GM21423 (cell line): ENCODE measurements around the gene SORCS3.

Experiments
- ATAC-seq: cut with Tn5 transposase; IDR thresholded peaks from one replicate; pipeline ENCODE4 v1.9.1; 2021; ENCODE audit warnings: mild to moderate bottlenecking, moderate library complexity; ENCODE audit not compliant: unreplicated experiment

SORCS3 gene

GRCh38 chr10:105070952-105071351, 429.9 kb downstream of the SORCS3 start:
- ATAC-seq, result no peak

- no peak for ATAC-seq
These were observed 430.9 kb downstream of the SORCS3 start for GRCh38 chr10:105071980-105072379.

DNA sequence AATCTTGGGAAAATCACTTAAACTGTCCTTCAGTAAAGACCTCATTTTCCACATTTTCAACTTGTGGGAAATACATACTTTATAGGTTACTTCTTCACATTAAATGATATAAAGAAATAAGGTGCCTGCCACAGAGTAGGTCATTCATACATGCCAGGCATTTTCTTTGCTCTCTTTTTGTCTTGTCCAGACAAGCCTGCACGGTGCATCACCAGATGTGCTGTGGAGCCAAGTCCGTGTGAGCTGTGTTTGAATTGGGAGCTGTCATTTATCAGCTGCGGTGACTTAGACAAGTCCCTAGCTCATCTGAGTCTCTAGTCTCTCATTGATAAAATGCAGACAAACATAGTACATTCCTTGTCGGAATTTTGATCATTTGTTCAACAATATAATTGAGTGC, 432.9 kb downstream of the SORCS3 start:
- no peak for ATAC-seq

DNA sequence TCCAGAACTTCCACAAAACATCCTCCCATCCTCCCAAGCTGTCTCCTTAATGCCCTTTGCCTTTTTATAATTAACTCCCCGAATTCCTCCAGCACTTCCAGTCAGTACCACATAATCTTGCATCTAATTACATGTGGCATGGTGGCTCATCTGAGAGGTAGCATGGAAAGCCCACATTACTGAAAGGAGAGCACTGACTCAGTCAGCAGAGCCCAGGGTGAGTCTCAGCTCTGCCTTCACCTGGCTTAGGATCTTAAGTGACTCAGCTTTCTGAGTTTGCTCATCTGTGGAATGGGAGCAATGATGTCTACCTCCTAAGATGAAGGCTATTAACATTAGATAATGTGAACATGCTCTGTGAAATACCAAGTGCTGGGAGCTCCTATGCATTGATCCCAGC, 433.9 kb downstream of the SORCS3 start:
- no peak for ATAC-seq

GRCh38 chr10:105085980-105086379, 444.9 kb downstream of the SORCS3 start:
- ATAC-seq, result no peak

GRCh38 chr10:105094048-105094447, 453.0 kb downstream of the SORCS3 start:
- no peak for ATAC-seq

GRCh38 chr10:105096316-105096715, 455.2 kb downstream of the SORCS3 start:
- no peak for ATAC-seq

DNA sequence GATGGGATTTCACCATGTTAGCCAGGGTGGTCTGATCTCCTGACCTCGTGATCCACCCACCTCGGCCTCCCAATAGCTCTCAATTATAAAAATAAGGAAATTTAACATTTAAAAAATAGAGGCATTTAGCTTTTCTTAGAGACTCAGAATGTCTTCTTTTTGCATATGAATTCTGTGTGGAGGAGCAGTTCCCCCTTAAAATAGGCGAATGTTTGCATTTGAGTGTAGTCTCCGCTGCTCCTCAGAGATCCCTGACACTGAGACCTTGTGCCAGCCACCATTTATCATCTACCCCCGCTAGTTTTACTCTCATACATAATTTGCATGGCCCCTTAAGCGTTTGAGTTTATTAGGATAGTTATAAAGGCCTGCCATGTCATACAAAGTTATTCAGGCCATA, 461.9 kb downstream of the SORCS3 start:
- no peak for ATAC-seq

DNA sequence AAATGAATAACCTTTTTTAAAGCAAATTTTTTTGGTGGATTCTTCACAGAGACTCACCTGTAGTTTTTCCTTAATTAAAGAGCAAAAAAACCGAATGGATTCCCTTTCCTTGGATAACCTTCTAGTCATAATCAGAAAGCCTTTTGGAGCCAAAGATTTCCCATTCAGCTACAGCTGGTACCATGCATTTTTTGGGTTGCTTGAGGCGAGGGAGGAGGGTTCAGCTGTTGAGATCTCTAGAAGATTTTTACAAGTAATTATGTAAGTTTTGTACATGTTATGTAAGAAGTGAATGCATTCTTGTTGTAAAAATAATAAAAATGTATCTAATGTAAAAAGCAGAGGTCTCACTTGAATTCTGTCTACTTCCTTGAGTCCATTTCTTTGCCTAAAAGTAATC, 463.2 kb downstream of the SORCS3 start:
- no peak for ATAC-seq

DNA sequence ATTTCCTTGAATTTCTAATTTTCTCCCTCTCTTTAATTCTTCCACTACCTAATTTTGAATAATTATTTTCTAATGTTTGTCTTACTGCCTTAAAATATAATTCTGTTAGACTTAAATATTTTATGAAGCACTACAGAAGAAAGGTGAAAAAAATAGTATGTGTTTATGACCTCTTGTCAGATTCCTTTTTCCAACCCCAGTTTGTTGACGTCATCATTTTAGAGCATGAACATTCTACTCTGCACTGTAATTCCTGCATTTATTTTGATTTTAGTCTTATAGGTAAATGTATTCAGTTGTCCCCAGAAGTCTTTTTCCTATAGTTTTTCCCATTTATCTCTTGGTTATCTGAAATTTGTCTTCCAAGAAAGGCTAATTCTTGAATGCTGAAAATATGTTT, 468.1 kb downstream of the SORCS3 start:
- ATAC-seq, result no peak

DNA sequence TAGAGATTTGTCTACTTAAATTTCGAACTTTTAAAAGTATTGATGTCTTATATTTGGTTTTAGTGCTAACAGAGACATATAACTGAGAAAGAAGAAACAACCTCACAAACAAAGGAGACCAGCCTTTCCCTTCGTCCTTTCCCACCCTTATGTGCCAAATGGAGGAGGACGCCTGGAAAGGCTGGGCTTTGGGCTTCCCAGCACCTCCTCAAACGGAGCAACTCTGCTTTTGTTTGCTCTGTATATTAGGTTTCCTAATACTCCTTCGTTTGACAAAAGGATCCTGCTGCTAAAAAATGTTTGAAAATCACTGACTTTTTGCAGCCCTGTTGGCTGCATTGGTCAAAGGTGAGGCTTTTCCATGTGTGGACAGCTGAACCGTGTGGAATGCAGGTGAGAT, 471.8 kb downstream of the SORCS3 start:
- ATAC-seq, result no peak

DNA sequence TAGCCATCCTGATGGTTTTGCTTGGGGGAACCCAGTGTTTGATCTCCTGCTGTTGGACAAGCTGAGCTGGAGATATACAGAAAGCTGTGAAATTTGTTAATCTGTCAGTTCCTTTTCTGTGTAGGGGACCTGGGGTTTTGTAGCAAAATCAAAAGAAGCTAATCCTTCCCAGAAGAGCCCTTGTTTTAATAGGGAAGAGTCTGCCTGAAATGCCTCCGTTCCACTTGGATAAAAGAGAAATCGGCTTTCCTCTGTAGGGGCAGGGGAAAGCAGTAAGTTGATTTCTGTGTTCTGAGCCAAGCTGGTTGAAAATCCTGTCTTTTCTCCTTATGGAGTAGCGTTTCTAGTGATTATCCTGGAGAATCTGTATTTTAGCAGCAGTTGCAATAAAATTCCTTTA, 472.6 kb downstream of the SORCS3 start:
- ATAC-seq, result no peak

DNA sequence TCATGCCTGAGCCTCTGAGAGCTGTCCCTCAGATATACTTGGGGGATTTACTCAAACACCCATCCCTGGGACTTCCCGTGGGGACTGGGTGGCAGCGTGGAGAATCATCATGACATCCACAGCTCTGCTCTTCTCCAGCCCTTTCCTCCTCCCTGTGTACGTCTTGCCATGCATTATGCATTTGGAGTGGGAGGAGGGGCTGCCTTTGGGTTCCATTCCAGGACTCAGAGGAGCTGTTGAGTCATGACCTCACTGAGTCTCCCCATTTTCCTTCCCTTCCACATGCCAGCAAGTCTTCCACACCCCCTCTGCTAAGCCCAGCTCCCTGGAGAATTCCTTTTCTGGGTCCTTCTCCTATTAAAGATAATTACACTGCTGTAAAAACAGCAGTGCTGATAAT, 480.7 kb downstream of the SORCS3 start:
- no peak for ATAC-seq

- ATAC-seq, result no peak
These were observed 487.0 kb downstream of the SORCS3 start for GRCh38 chr10:105128111-105128510.

DNA sequence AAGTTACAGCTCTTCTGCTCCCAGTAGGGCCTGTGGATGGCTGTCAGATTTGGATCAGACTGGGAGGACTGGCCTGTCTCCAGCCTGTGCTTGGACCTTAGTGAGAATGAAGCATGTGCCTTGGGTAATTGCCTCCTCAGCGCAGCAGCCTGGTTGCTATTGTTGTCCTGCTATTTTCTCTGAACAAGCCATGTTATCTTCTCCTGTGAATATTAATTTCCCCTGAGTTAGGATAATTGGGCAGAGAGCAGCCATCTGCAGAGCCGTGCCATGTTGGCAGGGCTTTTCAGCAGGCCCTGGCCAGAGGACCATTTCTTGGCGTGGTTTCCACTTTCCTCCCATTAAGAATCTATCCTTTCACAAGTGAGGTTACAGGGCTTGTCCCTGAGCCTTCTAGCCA, 497.3 kb downstream of the SORCS3 start:
- no peak for ATAC-seq

GRCh38 chr10:105139363-105139896, 498.3 kb downstream of the SORCS3 start:
- no peak for ATAC-seq

GRCh38 chr10:105140600-105140999, 499.5 kb downstream of the SORCS3 start:
- ATAC-seq, result no peak

- ATAC-seq, result no peak
These were observed 504.6 kb downstream of the SORCS3 start for GRCh38 chr10:105145711-105146110.

- no peak for ATAC-seq
These were observed 505.3 kb downstream of the SORCS3 start for GRCh38 chr10:105146436-105146835.

DNA sequence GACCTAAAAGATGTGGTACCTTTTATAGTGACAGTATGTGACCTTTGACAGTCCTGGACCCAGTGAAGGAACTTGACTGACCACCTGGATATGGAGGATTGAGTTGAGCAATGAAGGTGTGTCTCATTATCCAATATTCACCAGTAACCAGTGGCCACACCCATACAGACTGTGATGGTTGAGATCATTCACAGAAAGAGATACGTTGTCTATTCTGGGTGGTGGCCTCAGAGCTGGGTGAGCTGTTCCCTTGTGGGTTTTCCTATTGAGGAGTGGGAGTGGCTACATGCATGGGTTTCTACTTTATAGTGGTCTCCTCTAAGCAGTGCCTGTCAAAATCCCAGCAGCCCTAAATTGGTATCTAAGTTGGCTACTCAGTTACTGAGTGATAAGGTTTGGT, 507.4 kb downstream of the SORCS3 start:
- no peak for ATAC-seq

- no peak for ATAC-seq
These were observed 507.8 kb downstream of the SORCS3 start for GRCh38 chr10:105148921-105149320.

- ATAC-seq, result no peak
These were observed 508.3 kb downstream of the SORCS3 start for GRCh38 chr10:105149371-105149891.

GRCh38 chr10:105150259-105150880, 509.3 kb downstream of the SORCS3 start:
- no peak for ATAC-seq
